Mammary epithelial cell (primary cell): Measurements from ENCODE around the gene PXDC1.

Experiments used
- CTCF ChIP-seq, 2 donors: IDR thresholded peaks in 1 of 2; conservative IDR thresholded peaks in 1 of 2; 2 replicates each; pipeline ENCODE4 v1.5.1; 2011 to 2012; ENCODE audit warnings: inconsistent platforms in 2 of 2, low read length in 2 of 2, mild to moderate bottlenecking in 2 of 2, control low read depth in 1 of 2, low read depth in 1 of 2; ENCODE audit not compliant: insufficient read depth in 1 of 2; ENCODE audit errors: extremely low read depth in 1 of 2
- EZH2 ChIP-seq: IDR thresholded peaks from 2 replicates; pipeline ENCODE4 v1.6.1; 2012; ENCODE audit warnings: low read length, inconsistent platforms, borderline replicate concordance

- TF ChIP-seq EZH2 (no peak), CTCF (conservative IDR thresholded peaks at IDR 0.05 in 1 of 2, IDR thresholded peaks at IDR 0.05 in 1 of 2; ENCODE audit: extremely low read depth in 1 of 2, insufficient read depth in 1 of 2, low read depth in 1 of 2, low read length in 2 of 2) (no peak)
Measured at GRCh38 chr6:3734023-3734422, 17.5 kb downstream of the PXDC1 start.
